KMS-11 (cell line): ENCODE data around the gene ATP2B1.

Experiments
- H2AFZ ChIP-seq: fragments of 200-600 bp; sonication (generic); 2 replicates; pipeline ENCODE4 v1.6.1; 2016; ENCODE audit warnings: antibody characterized with exemption, mixed run types, low read depth
- H3K27ac ChIP-seq: fragments of 200-600 bp; sonication (generic); 2 replicates; pipeline ENCODE4 v1.6.1; 2016; ENCODE audit warnings: mild to moderate bottlenecking, mixed run types
- H3K27me3 ChIP-seq: fragments of 200-600 bp; sonication (generic); 2 replicates; pipeline ENCODE4 v1.6.1; 2017; ENCODE audit warnings: mild to moderate bottlenecking, low read depth, mixed run types, moderate library complexity; ENCODE audit not compliant: insufficient read depth
- H3K36me3 ChIP-seq: fragments of 200-600 bp; sonication (generic); 2 replicates; pipeline ENCODE4 v1.6.1; 2017; ENCODE audit warnings: mild to moderate bottlenecking, mixed run types; ENCODE audit not compliant: insufficient read depth
- H3K4me1 ChIP-seq: fragments of 200-600 bp; sonication (generic); 2 replicates; pipeline ENCODE4 v1.6.1; 2016; ENCODE audit warnings: mild to moderate bottlenecking, low read depth, mixed run types; ENCODE audit not compliant: poor library complexity, severe bottlenecking
- H3K4me2 ChIP-seq: fragments of 200-600 bp; sonication (generic); 2 replicates; pipeline ENCODE4 v1.7.0; 2016; ENCODE audit warnings: mild to moderate bottlenecking, mixed run types
- H3K4me3 ChIP-seq: fragments of 200-600 bp; sonication (generic); IDR thresholded peaks from 2 replicates; pipeline ENCODE4 v1.6.1; 2017; ENCODE audit warnings: low read depth, low read length, mixed read lengths; ENCODE audit not compliant: insufficient read depth
- H3K79me2 ChIP-seq: fragments of 200-600 bp; sonication (generic); 2 replicates; pipeline ENCODE4 v1.6.1; 2016; ENCODE audit warnings: low read depth, mixed run types; ENCODE audit not compliant: insufficient read depth
- H3K9ac ChIP-seq: fragments of 200-600 bp; sonication (generic); 2 replicates; pipeline ENCODE4 v1.6.1; 2016; ENCODE audit warnings: mild to moderate bottlenecking, mixed run types
- H4K20me1 ChIP-seq: fragments of 200-600 bp; sonication (generic); 2 replicates; pipeline ENCODE4 v1.6.1; 2016; ENCODE audit warnings: mild to moderate bottlenecking, mixed run types; ENCODE audit not compliant: insufficient read depth
- CTCF ChIP-seq: fragments of 200-600 bp; sonication (generic); conservative IDR thresholded peaks from 2 replicates; pipeline ENCODE4 v1.6.1; 2017; ENCODE audit warnings: low read depth, mild to moderate bottlenecking, antibody characterized with exemption, low read length, moderate library complexity, mixed read lengths

Gene ATP2B1

GRCh38 chr12:89694542-89694941 is 14.1 kb downstream of the ATP2B1 start:
- Histone ChIP-seq H3K27ac (no peak overlapping the region), H3K36me3 (no peaks in the 10 kb centered on the region), H3K9ac (no peak overlapping the region), H3K27me3 (no peaks in the 10 kb centered on the region), H3K4me1 (peaks cover 19% of the 10 kb centered on the region), H3K4me2 (no peak overlapping the region), H3K79me2 (peaks cover 64% of the 10 kb centered on the region; the same call in 1 of the 2 replicates), H2AFZ (no peak overlapping the region), H3K4me3 (no peak overlapping the region), H4K20me1 (no peaks in the 10 kb centered on the region; the same call in 1 of the 2 replicates)
- TF ChIP-seq CTCF, result no peak

- H3K4me2 ChIP-seq, result no peak overlapping the region
- no peak overlapping the region for H2AFZ ChIP-seq
- H3K4me3 ChIP-seq, result no peak overlapping the region
- H3K4me1 ChIP-seq, result peaks cover 19% of the 10 kb centered on the region
- peaks cover 59% of the 10 kb centered on the region; the same call in 1 of the 2 replicates for H3K79me2 ChIP-seq
- no peak overlapping the region for H3K9ac ChIP-seq
- no peak for TF ChIP-seq CTCF
- H3K27me3 ChIP-seq, result no peaks in the 10 kb centered on the region
- H4K20me1 ChIP-seq, result no peaks in the 10 kb centered on the region
- no peaks in the 10 kb centered on the region for H3K36me3 ChIP-seq
- H3K27ac ChIP-seq, result no peak overlapping the region
Observed at GRCh38 chr12:89693639-89694202, 14.9 kb downstream of the ATP2B1 start.

GRCh38 chr12:89692439-89692838 is 16.2 kb downstream of the ATP2B1 start:
- Histone ChIP-seq H2AFZ (no peak overlapping the region), H3K27ac (no peak overlapping the region), H3K4me2 (no peak overlapping the region), H4K20me1 (no peaks in the 10 kb centered on the region), H3K4me1 (peaks cover 19% of the 10 kb centered on the region), H3K9ac (no peak overlapping the region), H3K36me3 (no peaks in the 10 kb centered on the region), H3K27me3 (no peaks in the 10 kb centered on the region), H3K79me2 (peaks cover 47% of the 10 kb centered on the region; the same call in 1 of the 2 replicates), H3K4me3 (no peak overlapping the region)
- no peak for TF ChIP-seq CTCF

- no peak for TF ChIP-seq CTCF
- no peak overlapping the region for H3K4me3 ChIP-seq
- H4K20me1 ChIP-seq, result no peaks in the 10 kb centered on the region
- no peaks in the 10 kb centered on the region for H3K27me3 ChIP-seq
- H3K36me3 ChIP-seq, result no peaks in the 10 kb centered on the region
- no peak overlapping the region for H3K27ac ChIP-seq
- no peak overlapping the region for H3K4me2 ChIP-seq
- H3K79me2 ChIP-seq, result peaks cover 54% of the 10 kb centered on the region; the same call in 1 of the 2 replicates
- no peak overlapping the region for H2AFZ ChIP-seq
- H3K9ac ChIP-seq, result no peak overlapping the region
- peaks cover 19% of the 10 kb centered on the region for H3K4me1 ChIP-seq
Observed at GRCh38 chr12:89691659-89692058, 17.0 kb downstream of the ATP2B1 start.
